KOPT-K1 (cell line): ENCODE data around the gene IMPG1.
"Not testable (repeated sequence)": the region's sequence is repeated elsewhere in the genome, so short reads cannot be mapped to it uniquely, and the experiment has no call there.

ENCODE experiments used
- H3K27ac ChIP-seq: fragments of 200-600 bp; sonication (generic); 2 replicates; pipeline ENCODE4 v1.5.1; 2016; ENCODE audit warnings: antibody characterized with exemption, mild to moderate bottlenecking, low read depth, low read length; ENCODE audit not compliant: poor library complexity, severe bottlenecking
- H3K36me3 ChIP-seq: fragments of 200-600 bp; sonication (generic); 2 replicates; pipeline ENCODE4 v1.5.1; 2017; ENCODE audit warnings: antibody characterized with exemption, mild to moderate bottlenecking, low read length, moderate library complexity; ENCODE audit not compliant: insufficient read depth
- H3K9me3 ChIP-seq: fragments of 200-600 bp; sonication (generic); 2 replicates; pipeline ENCODE4 v1.5.1; 2017; ENCODE audit warnings: antibody characterized with exemption, low read length, mild to moderate bottlenecking; ENCODE audit not compliant: insufficient read depth, poor library complexity, severe bottlenecking

IMPG1 gene

DNA sequence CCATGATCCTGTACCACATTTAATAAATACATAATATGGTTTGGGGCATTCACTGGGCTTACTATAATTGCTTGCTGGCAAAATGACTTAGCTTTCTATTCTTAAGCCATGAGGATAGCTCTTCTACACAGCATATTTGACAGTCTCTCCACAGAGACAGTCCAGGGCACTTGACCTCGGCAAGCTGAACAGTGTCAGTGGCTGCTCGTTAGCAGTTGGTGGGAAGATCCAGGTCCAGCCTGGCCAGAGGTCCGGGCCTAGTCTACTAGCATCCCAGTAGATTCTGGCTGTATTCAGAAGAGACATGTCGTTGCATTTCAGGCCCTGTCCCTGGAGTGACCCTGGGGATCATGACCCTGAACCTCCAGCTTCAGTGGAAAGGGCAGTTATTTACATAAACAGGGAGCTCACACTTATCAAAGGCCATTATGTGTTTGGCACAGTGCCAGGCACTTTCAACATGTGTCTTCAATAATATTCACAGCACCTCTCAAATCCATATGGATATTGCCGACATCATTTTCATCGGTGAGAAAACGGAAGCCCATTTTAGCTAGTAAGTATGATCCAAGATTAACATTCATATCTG lies 139.0 kb downstream of the IMPG1 start:
- no peaks in the 10 kb centered on the region for H3K9me3 ChIP-seq
- no peak overlapping the region for H3K27ac ChIP-seq
- H3K36me3 ChIP-seq, result no peaks in the 10 kb centered on the region

- H3K9me3 ChIP-seq, result no peaks in the 10 kb centered on the region
- H3K27ac ChIP-seq, result no peak overlapping the region
These were observed 140.4 kb downstream of the IMPG1 start for GRCh38 chr6:75932067-75932466.

DNA sequence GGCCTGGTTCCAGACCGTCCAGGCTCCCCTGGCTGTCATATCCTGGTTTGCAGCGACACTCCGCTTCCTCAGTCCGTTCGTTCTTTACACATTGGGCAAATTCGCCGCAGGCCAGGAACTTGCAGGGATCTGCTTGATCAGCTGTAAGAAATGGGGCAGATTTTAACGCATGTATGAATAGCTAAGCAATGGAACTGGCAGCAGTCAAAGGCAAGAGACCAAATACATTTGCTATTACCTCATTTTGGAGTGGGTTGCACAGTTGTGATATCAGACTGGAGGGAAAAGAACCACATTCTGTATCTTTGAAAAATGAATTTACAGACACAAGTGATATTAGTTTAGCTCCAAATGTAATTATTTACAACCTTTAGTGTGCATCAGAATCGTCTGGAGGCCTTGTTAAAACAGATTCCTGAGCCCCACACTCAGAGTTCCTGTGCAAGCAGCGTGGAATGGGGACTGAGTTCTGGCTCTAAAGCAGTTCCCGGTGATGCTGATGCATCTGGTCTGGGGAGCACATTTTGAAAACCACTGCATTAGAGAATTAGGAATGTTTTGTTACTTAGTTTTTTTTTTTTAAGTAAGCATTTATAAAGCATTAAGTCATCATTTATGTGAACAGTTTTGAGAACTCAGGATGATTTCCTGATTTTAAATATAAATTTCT lies 141.3 kb downstream of the IMPG1 start:
- H3K9me3 ChIP-seq, result no peaks in the 10 kb centered on the region
- H3K36me3 ChIP-seq, result no peaks in the 10 kb centered on the region
- no peak overlapping the region for H3K27ac ChIP-seq

More at GRCh38 chr6:75932067-75932466, 140.4 kb downstream of the IMPG1 start:
- H3K36me3 ChIP-seq, result no peaks in the 10 kb centered on the region

GRCh38 chr6:75926293-75927168 lies 145.9 kb downstream of the IMPG1 start:
- H3K36me3 ChIP-seq, result no peaks in the 10 kb centered on the region
- H3K9me3 ChIP-seq, result no peaks in the 10 kb centered on the region
- H3K27ac ChIP-seq, result no peak overlapping the region

- H3K36me3 ChIP-seq, result no peaks in the 10 kb centered on the region
- H3K27ac ChIP-seq, result no peak overlapping the region
- no peaks in the 10 kb centered on the region for H3K9me3 ChIP-seq
These were observed 150.2 kb downstream of the IMPG1 start for GRCh38 chr6:75922226-75922625.

DNA sequence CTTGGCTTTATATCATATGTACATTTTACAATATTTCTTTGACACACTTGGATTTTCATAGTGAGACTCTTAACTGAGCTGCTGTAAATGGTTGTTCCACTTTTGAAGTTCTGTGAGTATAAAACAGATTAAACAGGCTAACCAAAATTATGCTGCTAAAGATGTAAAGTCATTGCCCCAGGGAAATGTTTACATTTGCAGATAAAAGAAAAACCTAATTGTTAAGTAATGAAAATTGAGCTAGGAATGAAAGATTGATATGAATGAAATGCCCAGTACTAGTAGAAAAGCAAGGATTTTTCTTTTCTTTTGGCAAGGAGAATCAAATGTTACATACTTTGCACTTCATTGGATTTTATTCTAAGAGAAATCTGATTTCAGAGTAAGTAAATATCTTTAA lies 159.4 kb downstream of the IMPG1 start:
- Histone ChIP-seq H3K27ac (no peak overlapping the region), H3K36me3 (no peaks in the 10 kb centered on the region), H3K9me3 (no peaks in the 10 kb centered on the region)

DNA sequence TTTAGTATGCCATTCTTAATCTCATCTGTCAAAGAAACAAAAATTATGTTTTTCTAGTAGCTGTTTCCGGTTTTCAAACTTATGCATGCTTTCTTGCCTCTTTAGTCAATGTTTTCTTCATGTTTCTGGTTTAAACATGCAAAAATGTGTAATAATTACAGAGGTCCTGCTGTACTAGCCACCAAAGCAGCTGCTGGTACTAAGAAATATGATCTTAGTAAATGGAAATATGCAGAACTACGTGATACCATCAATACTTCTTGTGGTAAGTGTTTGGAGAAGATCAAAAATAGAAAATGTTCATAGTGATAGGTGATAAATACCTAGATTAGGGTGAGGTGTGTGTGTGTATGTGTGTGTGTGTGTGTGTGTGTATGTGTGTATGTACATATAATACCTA lies 165.0 kb downstream of the IMPG1 start:
- Histone ChIP-seq H3K36me3 (no peaks in the 10 kb centered on the region), H3K27ac (no peak overlapping the region), H3K9me3 (no peaks in the 10 kb centered on the region)

GRCh38 chr6:75906871-75907270 lies 165.6 kb downstream of the IMPG1 start:
- no peaks in the 10 kb centered on the region for H3K9me3 ChIP-seq
- H3K36me3 ChIP-seq, result no peaks in the 10 kb centered on the region
- H3K27ac ChIP-seq, result no peak overlapping the region

DNA sequence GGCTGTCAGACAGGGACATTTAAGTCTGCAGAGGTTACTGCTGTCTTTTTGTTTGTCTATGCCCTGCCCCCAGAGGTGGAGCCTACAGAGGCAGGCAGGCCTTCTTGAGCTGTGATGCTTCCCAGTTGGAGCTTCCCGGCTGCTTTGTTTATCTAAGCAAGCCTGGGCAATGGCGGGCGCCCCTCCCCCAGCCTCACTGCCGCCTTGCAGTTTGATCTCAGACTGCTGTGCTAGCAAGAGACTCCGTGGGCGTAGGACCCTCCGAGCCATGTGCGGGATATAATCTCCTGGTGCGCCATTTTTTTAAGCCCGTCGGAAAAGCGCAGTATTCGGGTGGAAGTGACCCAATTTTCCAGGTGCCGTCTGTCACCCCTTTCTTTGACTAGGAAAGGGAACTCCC lies 167.3 kb downstream of the IMPG1 start:
- not testable (repeated sequence) for H3K36me3 ChIP-seq, H3K9me3 ChIP-seq, H3K27ac ChIP-seq

DNA sequence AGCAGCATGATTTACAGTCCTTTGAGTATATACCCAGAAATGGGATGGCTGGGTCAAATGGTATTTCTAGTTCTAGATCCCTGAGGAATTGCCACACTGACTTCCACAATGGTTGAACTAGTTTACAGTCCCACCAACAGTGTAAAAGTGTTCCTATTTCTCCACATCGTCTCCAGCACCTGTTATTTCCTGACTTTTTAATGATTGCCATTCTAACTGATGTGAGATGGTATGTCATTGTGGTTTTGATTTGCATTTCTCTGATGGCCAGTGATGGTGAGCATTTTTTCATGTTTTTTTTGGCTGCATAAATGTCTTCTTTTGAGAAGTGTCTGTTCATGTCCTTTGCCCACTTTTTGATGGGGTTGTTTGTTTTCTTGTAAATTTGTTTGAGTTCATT lies 172.2 kb downstream of the IMPG1 start:
- H3K9me3 ChIP-seq, H3K36me3 ChIP-seq, H3K27ac ChIP-seq: not testable (repeated sequence)

DNA sequence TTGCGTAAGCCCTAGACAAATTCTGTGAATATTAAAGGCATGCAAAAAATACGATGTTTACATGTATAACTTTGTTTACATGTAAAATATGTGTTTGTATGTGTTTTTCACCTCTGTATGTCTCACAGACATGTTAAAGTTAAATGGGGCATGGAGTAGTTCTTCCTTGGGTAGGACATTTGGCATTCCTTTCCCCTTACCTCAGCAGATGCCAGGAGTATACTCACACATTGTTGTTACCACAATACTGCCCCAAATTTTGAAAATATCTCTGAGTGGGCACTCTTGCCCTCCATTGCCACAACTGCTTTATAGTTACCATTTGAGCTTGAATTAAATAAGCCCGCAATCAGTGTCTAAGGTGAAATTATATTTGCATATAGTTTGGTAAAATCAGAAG lies 175.9 kb downstream of the IMPG1 start:
- no peaks in the 10 kb centered on the region for H3K36me3 ChIP-seq
- no peaks in the 10 kb centered on the region for H3K9me3 ChIP-seq
- H3K27ac ChIP-seq, result no peak overlapping the region

GRCh38 chr6:75893776-75894152 lies 178.7 kb downstream of the IMPG1 start:
- Histone ChIP-seq H3K36me3 (no peaks in the 10 kb centered on the region), H3K27ac (no peak overlapping the region), H3K9me3 (no peaks in the 10 kb centered on the region)

DNA sequence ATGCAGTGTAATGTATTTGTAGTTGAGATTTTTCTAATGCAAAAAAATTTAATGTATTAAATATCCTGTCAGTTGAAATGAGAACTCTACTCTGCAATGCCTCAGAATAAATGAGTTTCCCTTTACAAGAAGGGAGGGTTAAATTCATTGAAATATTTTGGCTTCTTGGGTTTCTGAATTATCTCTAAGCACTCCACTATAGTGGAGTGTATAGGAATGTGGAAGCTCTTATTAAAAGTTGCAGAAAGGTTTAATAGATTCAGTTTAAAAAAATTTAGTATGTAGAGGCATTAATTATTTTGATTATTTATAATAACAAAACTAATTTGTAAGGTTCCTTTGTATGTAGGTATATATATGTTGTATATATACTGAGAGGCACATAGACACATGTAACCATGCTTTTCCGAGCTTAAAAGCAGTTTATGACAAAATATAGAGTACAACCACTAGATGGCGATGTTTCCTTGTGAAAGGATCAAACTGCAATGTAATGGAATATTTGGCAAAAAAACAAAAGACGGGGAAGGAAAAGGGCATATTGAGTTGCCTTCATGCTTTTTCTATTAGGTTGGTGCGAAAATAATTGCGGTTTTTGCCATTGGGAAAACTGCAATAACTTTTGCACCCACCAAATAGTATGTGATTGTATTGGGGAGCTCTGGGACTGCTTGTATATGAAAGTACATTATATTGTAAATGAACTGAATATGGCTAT lies 179.2 kb downstream of the IMPG1 start:
- no peaks in the 10 kb centered on the region for H3K9me3 ChIP-seq
- H3K36me3 ChIP-seq, result no peaks in the 10 kb centered on the region
- H3K27ac ChIP-seq, result no peak overlapping the region

DNA sequence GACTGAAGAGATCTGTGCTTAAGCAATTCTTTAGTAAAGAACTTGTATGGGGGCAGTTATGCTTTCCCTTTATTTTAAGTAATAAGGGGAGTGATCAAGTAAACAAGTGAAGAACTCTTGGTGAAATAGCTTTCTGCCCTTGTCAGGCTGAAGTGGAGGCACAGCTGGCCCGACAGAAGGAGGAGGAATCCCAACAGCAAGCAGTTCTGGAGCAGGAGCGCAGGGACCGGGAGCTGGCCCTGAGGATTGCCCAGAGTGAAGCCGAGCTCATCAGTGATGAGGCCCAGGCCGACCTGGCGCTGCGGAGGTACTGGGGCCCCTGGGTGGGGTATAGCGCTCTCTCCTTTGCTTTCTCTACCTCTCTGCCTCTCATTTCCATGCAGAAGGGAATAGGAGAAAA lies 180.1 kb downstream of the IMPG1 start:
- no peak overlapping the region for H3K27ac ChIP-seq
- H3K9me3 ChIP-seq, result no peaks in the 10 kb centered on the region
- H3K36me3 ChIP-seq, result no peaks in the 10 kb centered on the region

GRCh38 chr6:75884822-75885221 lies 187.6 kb downstream of the IMPG1 start:
- no peaks in the 10 kb centered on the region for H3K36me3 ChIP-seq
- H3K9me3 ChIP-seq, result no peaks in the 10 kb centered on the region
- no peak overlapping the region for H3K27ac ChIP-seq
